ENCODE results near the gene KIF24. TPM values are rescaled to one million over a fixed set of nuclear protein-coding genes. Genes with fewer than 3 reads are reported as not detected.
A peak's percentile ranks its signal among the peaks of the same experiment; 100 is the strongest.

KIF24 gene
- total and polyA plus RNA-seq, 10 donors = 0.15 to 1.8 (median 0.64) TPM

DNA sequence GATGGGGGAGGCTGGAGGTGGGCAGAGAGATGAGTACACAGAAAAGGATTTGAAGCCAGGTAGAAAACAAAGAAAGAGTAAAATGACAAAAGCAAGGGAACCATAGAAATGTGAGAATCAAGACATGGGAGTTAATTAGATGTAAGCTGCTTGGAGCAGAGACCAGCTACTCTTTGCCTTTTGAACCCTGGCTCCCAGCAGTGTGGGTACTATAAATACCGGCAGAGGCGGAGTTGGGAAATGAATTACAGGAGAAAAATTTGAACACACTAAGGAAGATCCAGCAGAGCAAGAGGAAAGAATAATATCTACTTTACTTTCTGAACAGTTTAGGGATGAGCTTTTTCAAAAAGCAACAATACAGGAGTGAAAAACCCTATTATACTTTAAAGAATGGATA lies 36.5 kb downstream of the KIF24 start:
- Histone ChIP-seq H3K4me3 (no peak overlapping the region), H3K4me1 (peaks cover 0 to 12% (median 3%) of the 10 kb centered on the region in 6 donors), H3K27ac (no peak overlapping the region), H3K27me3 (replicated peaks in 1 of 7) (no peaks in the 10 kb centered on the region), H3K36me3 (no peaks in the 10 kb centered on the region), H3K9me3 (no peaks in the 10 kb centered on the region)
- DNase-seq = no peak
- 67 to 77% (median 72%) methylated on average over 2 of the region's 2 CpGs for WGBS, 5 donors
- intact Hi-C loops (cut with DNase I; ENCODE audit: low total_unique reads) = no loop called here
- no peak for TF ChIP-seq POLR2AphosphoS5 (IDR thresholded peaks at IDR 0.05)
- TF ChIP-seq, protein P1, sequence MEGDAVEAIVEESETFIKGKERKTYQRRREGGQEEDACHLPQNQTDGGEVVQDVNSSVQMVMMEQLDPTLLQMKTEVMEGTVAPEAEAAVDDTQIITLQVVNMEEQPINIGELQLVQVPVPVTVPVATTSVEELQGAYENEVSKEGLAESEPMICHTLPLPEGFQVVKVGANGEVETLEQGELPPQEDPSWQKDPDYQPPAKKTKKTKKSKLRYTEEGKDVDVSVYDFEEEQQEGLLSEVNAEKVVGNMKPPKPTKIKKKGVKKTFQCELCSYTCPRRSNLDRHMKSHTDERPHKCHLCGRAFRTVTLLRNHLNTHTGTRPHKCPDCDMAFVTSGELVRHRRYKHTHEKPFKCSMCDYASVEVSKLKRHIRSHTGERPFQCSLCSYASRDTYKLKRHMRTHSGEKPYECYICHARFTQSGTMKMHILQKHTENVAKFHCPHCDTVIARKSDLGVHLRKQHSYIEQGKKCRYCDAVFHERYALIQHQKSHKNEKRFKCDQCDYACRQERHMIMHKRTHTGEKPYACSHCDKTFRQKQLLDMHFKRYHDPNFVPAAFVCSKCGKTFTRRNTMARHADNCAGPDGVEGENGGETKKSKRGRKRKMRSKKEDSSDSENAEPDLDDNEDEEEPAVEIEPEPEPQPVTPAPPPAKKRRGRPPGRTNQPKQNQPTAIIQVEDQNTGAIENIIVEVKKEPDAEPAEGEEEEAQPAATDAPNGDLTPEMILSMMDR (IDR thresholded peaks at IDR 0.05 in 8 of 11, conservative IDR thresholded peaks at IDR 0.05 in 3 of 11) = no peak
- TF ChIP-seq POLR2A (IDR thresholded peaks at IDR 0.05) = no peak

DNA sequence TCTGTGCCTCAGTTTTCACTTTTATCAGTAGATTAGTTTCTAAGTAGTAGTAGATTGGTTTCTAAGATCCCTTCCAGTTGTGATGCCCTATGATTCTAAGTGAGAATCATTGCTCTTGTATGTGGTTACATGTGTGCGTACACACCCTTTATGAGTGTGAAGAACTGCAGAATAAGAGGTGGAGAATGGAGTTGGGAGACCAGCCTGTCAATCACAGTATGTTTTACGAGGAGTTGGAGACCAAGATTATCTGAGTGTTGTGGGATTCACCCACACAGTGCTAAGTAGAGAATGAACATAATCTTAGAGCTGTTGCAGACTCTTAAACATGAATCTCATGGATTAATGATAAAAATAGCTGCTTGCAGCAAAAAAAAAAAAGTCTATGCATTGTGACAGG lies 37.6 kb downstream of the KIF24 start:
- Histone ChIP-seq H3K4me1 (peaks cover 0 to 12% (median 3%) of the 10 kb centered on the region in 6 donors), H3K27me3 (replicated peaks in 1 of 7) (no peaks in the 10 kb centered on the region), H3K4me3 (no peak overlapping the region), H3K9me3 (no peaks in the 10 kb centered on the region), H3K36me3 (no peaks in the 10 kb centered on the region), H3K27ac (peak overlapping the region in 1 of 8 donors; percentile 35)
- DNase-seq = no peak
- WGBS, 5 donors = 88 to 98% (median 95%) methylated on average over 2 of the region's 2 CpGs
- no peak for TF ChIP-seq POLR2AphosphoS5 (IDR thresholded peaks at IDR 0.05)
- no peak for TF ChIP-seq POLR2A (IDR thresholded peaks at IDR 0.05)
- TF ChIP-seq, protein P1 (IDR thresholded peaks at IDR 0.05 in 8 of 11, conservative IDR thresholded peaks at IDR 0.05 in 3 of 11) = no peak
- intact Hi-C loops (cut with DNase I; ENCODE audit: low total_unique reads) = no loop called here

DNA sequence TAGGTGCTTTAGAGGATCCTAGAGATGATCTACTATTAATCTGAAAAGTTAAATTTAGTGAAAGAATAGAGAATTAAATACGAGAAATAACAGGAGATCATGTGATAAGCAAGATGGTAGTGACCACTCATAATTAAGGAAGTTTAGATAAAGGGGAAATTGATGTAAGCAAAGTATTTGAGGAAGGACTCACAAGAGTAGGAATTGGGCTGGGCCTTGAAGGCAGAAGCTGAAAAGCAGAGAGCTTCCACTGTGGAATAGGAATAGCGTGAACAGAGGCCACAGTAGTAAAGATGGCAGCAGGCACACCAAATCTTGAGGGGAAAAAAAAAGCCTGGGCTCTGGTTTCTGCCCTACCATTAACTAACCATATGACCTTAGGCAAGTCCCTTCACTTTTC lies 38.0 kb downstream of the KIF24 start:
- 56 to 73% (median 67%) methylated on average over 2 of the region's 2 CpGs for WGBS, 5 donors
- Histone ChIP-seq H3K36me3 (no peaks in the 10 kb centered on the region), H3K27ac (peak overlapping the region in 1 of 8 donors; percentile 35), H3K9me3 (no peaks in the 10 kb centered on the region), H3K27me3 (replicated peaks in 1 of 7) (no peaks in the 10 kb centered on the region), H3K4me1 (peaks cover 0 to 12% (median 3%) of the 10 kb centered on the region in 6 donors), H3K4me3 (no peak overlapping the region)
- no peak for TF ChIP-seq POLR2A (IDR thresholded peaks at IDR 0.05)
- TF ChIP-seq, protein P1 (IDR thresholded peaks at IDR 0.05 in 8 of 11, conservative IDR thresholded peaks at IDR 0.05 in 3 of 11) = no peak
- no peak for TF ChIP-seq POLR2AphosphoS5 (IDR thresholded peaks at IDR 0.05)
- no peak for DNase-seq
- intact Hi-C loops (cut with DNase I; ENCODE audit: low total_unique reads) = no loop called here

DNA sequence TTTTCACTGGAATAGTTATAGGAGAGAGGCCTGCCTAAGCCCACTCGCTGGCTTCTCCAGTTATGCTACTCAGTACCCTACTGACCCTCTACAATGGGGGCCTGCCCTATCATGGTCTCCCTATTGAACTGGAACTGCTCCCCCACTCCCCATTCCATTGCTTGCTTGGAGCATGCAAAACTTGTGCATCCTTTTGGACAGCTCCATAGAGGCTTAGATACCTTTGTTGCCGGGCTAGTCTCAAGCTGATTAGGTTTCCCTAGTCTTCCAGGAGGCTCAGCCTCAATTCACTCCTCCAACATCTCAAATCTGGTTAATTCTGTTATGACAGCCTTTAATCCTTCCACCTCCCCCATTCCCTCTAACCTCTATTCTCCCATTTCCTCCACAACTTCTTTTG lies 39.9 kb downstream of the KIF24 start:
- Histone ChIP-seq H3K27me3 (replicated peaks in 1 of 7) (no peaks in the 10 kb centered on the region), H3K9me3 (no peaks in the 10 kb centered on the region), H3K4me1 (peaks cover 0 to 12% (median 3%) of the 10 kb centered on the region in 6 donors), H3K36me3 (no peaks in the 10 kb centered on the region), H3K27ac (no peak overlapping the region), H3K4me3 (no peak overlapping the region)
- intact Hi-C loops (cut with DNase I; ENCODE audit: low total_unique reads) = no loop called here
- DNase-seq = no peak
- TF ChIP-seq POLR2A (IDR thresholded peaks at IDR 0.05) (no peak), POLR2AphosphoS5 (IDR thresholded peaks at IDR 0.05) (no peak)
- TF ChIP-seq, protein P1 (IDR thresholded peaks at IDR 0.05 in 8 of 11, conservative IDR thresholded peaks at IDR 0.05 in 3 of 11) = no peak
- WGBS, 5 donors = 91 to 93% (median 92%) methylated on average over 2 of the region's 2 CpGs
